ENCODE measurements around the gene GLI3.

DNA sequence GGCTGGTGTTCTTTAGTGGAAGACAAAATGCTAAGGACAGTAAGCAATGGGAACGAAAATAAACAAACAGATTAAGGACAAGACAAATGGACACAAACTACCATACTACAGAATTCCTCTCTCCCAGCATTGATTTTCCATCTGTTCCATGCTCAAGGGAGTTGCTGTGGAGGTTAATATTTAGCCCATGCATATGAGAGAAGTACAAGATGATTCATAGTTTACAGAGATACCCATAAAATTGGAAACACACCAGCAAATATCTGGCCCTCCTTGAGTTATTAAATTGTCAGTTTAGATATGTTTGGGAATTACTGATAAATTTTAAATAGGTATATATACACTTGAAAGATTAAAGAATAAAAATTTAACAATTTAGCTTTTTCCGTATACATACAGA, 69.8 kb downstream of the GLI3 start:
- TF ChIP-seq POLR2A (IDR thresholded peaks at IDR 0.05), result no peak
- TF ChIP-seq, protein P1, sequence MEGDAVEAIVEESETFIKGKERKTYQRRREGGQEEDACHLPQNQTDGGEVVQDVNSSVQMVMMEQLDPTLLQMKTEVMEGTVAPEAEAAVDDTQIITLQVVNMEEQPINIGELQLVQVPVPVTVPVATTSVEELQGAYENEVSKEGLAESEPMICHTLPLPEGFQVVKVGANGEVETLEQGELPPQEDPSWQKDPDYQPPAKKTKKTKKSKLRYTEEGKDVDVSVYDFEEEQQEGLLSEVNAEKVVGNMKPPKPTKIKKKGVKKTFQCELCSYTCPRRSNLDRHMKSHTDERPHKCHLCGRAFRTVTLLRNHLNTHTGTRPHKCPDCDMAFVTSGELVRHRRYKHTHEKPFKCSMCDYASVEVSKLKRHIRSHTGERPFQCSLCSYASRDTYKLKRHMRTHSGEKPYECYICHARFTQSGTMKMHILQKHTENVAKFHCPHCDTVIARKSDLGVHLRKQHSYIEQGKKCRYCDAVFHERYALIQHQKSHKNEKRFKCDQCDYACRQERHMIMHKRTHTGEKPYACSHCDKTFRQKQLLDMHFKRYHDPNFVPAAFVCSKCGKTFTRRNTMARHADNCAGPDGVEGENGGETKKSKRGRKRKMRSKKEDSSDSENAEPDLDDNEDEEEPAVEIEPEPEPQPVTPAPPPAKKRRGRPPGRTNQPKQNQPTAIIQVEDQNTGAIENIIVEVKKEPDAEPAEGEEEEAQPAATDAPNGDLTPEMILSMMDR (IDR thresholded peaks at IDR 0.05 in 8 of 11, conservative IDR thresholded peaks at IDR 0.05 in 3 of 11), result no peak

Measured in spleen (tissue), 7 donors.